ENCODE results near the gene ANKRD10. TPM values are rescaled to one million over a fixed set of nuclear protein-coding genes. Genes with fewer than 3 reads are reported as not detected.
"Not testable (repeated sequence)": the region's sequence is repeated elsewhere in the genome, so short reads cannot be mapped to it uniquely, and the experiment has no call there.

The ANKRD10 gene
- total and polyA plus RNA-seq, 10 of the 15 experiments (the other 5 are each of a cell fraction or from before 2014, with no cell fraction given), result 47.1 to 199 (median 97.2) TPM

DNA sequence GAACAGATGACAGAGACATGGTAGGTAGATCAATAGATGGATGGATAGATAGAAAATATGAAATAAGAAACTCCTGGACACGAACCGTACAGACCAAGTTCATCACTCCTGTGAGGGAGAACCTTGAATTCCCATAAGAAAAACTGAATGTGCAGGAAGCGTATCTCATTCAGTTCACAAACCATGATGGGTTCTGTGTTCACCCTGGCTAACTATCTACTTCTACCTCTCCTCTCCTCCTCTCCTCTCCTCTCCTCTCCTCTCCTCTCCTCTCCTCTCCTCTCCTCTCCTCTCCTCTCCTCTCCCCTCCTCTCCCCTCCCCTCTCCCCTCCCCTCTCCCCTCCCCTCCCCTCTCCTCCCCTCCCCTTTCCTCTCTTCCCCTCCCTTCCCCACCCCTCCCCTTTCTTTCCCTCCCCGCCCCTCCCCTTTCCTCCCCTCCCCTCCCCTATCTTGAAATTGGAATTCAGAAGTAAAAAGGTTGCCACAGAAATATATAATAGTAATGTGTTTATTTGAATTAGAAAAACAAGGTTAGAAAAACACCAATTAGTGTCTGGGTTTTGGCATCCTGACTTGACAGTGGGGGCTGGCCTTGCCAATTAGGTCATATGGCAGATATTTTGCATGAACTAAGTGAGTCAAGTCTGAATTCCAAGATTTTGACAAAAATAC, 75.9 kb downstream of the ANKRD10 start (continued):
- TF ChIP-seq ZBTB11 (CRISPR knock-in tag; IDR thresholded peaks at IDR 0.05) (no peak), EP300 (IDR thresholded peaks at IDR 0.05; ENCODE audit: borderline replicate concordance in 1 of 2, control insufficient read depth in 1 of 2, low read depth in 2 of 2, low read length in 2 of 2) (no peak), STAT3 (IDR thresholded peaks at IDR 0.05; ENCODE audit: low read depth, low read length) (no peak), MAX (IDR thresholded peaks at IDR 0.05; ENCODE audit: low read depth, low read length) (no peak)

GRCh38 chr13:110838116-110838515, 76.8 kb downstream of the ANKRD10 start:
- ChIA-PET POLR2A (no interaction called here), SMC1A (ENCODE audit: uncharacterized antibody, unreplicated experiment) (no interaction called here), CTCF (no interaction called here), RAD21 (ENCODE audit: unreplicated experiment) (no interaction called here)
- H3K36me3 ChIP-seq (ENCODE audit: control insufficient read depth in 2 of 2, insufficient read depth in 2 of 2, low read length in 1 of 2), result no peaks in the 10 kb centered on the region
- no peak overlapping the region for H3K9ac ChIP-seq (ENCODE audit: control insufficient read depth, insufficient read depth, low read length)
- no peak overlapping the region for H3K4me2 ChIP-seq (ENCODE audit: control insufficient read depth, insufficient read depth)
- FAIRE-seq (no peak), ATAC-seq (no peak), DNase-seq (ENCODE audit: low read depth, low spot score) (no peak)
- H3K4me3 ChIP-seq, result no peak overlapping the region
- H3K27ac ChIP-seq (ENCODE audit: control insufficient read depth, insufficient read depth), result no peak overlapping the region
- WGBS (ENCODE audit: insufficient coverage, insufficient replicate concordance, low lambda C conversion rate, missing lambda C conversion rate), result 62% methylated on average over 8 of the region's 8 CpGs
- TF ChIP-seq GABPA (IDR thresholded peaks at IDR 0.05; ENCODE audit: low read depth), result no peak
- no peak for TF ChIP-seq IKZF2 (IDR thresholded peaks at IDR 0.05)
- no peak for TF ChIP-seq PKNOX1 (IDR thresholded peaks at IDR 0.05)
- H3K4me1 ChIP-seq (ENCODE audit: control insufficient read depth, insufficient read depth, low read length), result no peaks in the 10 kb centered on the region
- H3K27me3 ChIP-seq (replicated peaks in 1 of 2; ENCODE audit: control insufficient read depth in 2 of 2, insufficient read depth in 2 of 2, low read length in 1 of 2), result no peaks in the 10 kb centered on the region
- H4K20me1 ChIP-seq (ENCODE audit: control insufficient read depth, insufficient read depth), result no peaks in the 10 kb centered on the region
- no TSS peak for BruUV-seq (replicated peaks)
- no peak overlapping the region for H2AFZ ChIP-seq (ENCODE audit: control insufficient read depth, low read depth, low read length)
- in situ Hi-C loops (cut with MboI), result no loop called here
- intact Hi-C loops (cut with micrococcal nuclease; ENCODE audit: unreplicated experiment), result loop anchor here (10.0 kb wide), 1 partner anchor 217 kb away; no protein-coding TSS in a partner anchor
- no peaks in the 10 kb centered on the region for H3K79me2 ChIP-seq (ENCODE audit: control insufficient read depth, insufficient read depth, low read length)
- H3K9me3 ChIP-seq (replicated peaks; ENCODE audit: control insufficient read depth, insufficient read depth, low read length), result no peaks in the 10 kb centered on the region

DNA sequence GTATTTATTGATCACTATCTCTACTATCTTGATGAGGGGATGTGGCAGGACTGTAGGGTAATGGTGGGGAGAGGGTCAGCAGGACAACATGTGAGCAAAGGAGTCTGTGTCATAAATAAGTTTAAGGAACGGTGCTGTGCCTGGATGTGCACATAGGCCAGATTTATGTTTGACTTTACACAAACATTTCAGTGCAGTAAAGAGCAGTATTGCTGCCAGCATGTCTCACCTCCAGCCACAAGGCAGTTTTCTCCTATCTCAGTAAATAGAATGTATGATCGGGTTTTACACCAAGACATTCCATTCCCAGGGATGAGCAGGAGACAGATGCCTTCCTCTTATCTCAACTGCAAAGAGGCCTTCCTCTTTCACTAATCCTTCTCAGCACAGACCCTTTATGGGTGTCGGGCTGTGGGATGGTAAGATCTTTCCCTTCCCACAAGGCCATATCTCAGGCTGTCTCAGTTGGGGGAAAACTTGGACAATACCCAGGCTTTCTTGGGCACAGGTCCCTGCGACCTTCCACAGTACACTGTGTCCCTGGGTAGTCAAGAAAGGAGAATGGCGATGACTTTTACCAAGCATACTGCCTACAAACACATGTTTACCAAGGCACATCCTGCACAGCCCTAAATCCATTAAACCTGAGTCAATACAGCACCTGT, 77.3 kb downstream of the ANKRD10 start:
- H2AFZ ChIP-seq (ENCODE audit: control insufficient read depth, low read depth, low read length); H4K20me1 ChIP-seq (ENCODE audit: control insufficient read depth, insufficient read depth); CTCF ChIA-PET; SMC1A ChIA-PET (ENCODE audit: uncharacterized antibody, unreplicated experiment); ATAC-seq; H3K9me3 ChIP-seq (replicated peaks; ENCODE audit: control insufficient read depth, insufficient read depth, low read length); H3K4me1 ChIP-seq (ENCODE audit: control insufficient read depth, insufficient read depth, low read length); FAIRE-seq; in situ Hi-C loops (cut with MboI); H3K27me3 ChIP-seq (replicated peaks in 1 of 2; ENCODE audit: control insufficient read depth in 2 of 2, insufficient read depth in 2 of 2, low read length in 1 of 2); POLR2A ChIA-PET; H3K4me2 ChIP-seq (ENCODE audit: control insufficient read depth, insufficient read depth); H3K27ac ChIP-seq (ENCODE audit: control insufficient read depth, insufficient read depth); H3K4me3 ChIP-seq; RAD21 ChIA-PET (ENCODE audit: unreplicated experiment); H3K79me2 ChIP-seq (ENCODE audit: control insufficient read depth, insufficient read depth, low read length); BruUV-seq (replicated peaks); H3K36me3 ChIP-seq (ENCODE audit: control insufficient read depth in 2 of 2, insufficient read depth in 2 of 2, low read length in 1 of 2); H3K9ac ChIP-seq (ENCODE audit: control insufficient read depth, insufficient read depth, low read length); DNase-seq (ENCODE audit: low read depth, low spot score): not testable (repeated sequence)
- intact Hi-C loops (cut with micrococcal nuclease; ENCODE audit: unreplicated experiment), result loop anchor here (10.0 kb wide), 1 partner anchor 217 kb away; no protein-coding TSS in a partner anchor
- WGBS (ENCODE audit: insufficient coverage, insufficient replicate concordance, low lambda C conversion rate, missing lambda C conversion rate), result 26% methylated on average over 5 of the region's 5 CpGs
